Measurements from ENCODE around the gene LTO1.

- TF ChIP-seq CTCF (IDR thresholded peaks at IDR 0.05) (no peak), EP300 (IDR thresholded peaks at IDR 0.05) (no peak), POLR2AphosphoS5 (IDR thresholded peaks at IDR 0.05) (no peak), POLR2A (IDR thresholded peaks at IDR 0.05; ENCODE audit: low read depth) (no peak)
These were observed 10.3 kb downstream of the LTO1 start for GRCh38 chr11:69664901-69665300.
